HEK293 (cell line): ENCODE measurements around the gene ZNF236.

Experiments used
- CTCF ChIA-PET: fragments of 350-600 bp; formaldehyde crosslinking; extraction: SDS; loops from one replicate; lab custom pipeline; 2021; ENCODE audit warnings: antibody characterized with exemption; lab: Yijun Ruan, JAX
- POLR2A ChIA-PET: fragments of 300-600 bp; formaldehyde crosslinking; extraction: SDS; loops from one replicate; lab custom pipeline; 2020; ENCODE audit warnings: antibody characterized with exemption, inconsistent platforms; lab: Yijun Ruan, JAX
- H3K27ac ChIP-seq: fragments of 200-500 bp; sonication (Bioruptor generic); 2 replicates; pipeline ENCODE4 v1.5.1; 2014; ENCODE audit warnings: low read depth, low read length, control low read depth, inconsistent platforms; ENCODE audit errors: extremely low read depth
- H3K36me3 ChIP-seq, 2 experiments: fragments of 200-500 bp in 1 of 2; sonication (Bioruptor generic) in 1 of 2; 1 replicate in 1 of 2; 2 replicates in 1 of 2; pipeline ENCODE4 v1.5.1; 2014 to 2017; ENCODE audit warnings: inconsistent platforms in 2 of 2, low read length in 2 of 2; ENCODE audit not compliant: control insufficient read depth in 2 of 2, insufficient read depth in 1 of 2
- H3K4me1 ChIP-seq: fragments of 200-500 bp; sonication (Bioruptor generic); 2 replicates; pipeline ENCODE4 v1.5.1; 2014; ENCODE audit warnings: mild to moderate bottlenecking, low read length, inconsistent platforms; ENCODE audit not compliant: control insufficient read depth, insufficient read depth
- H3K4me3 ChIP-seq: 2 replicates; pipeline ENCODE4 v1.5.1; 2011; ENCODE audit warnings: low read depth, mild to moderate bottlenecking, control low read depth, low read length, moderate library complexity
- H3K9me3 ChIP-seq: fragments of 200-500 bp; sonication (Bioruptor generic); 2 replicates; pipeline ENCODE4 v1.5.1; 2014; ENCODE audit warnings: low read depth, low read length, inconsistent platforms; ENCODE audit not compliant: control insufficient read depth, insufficient read depth
- KLF7 ChIP-seq: fragments of 450-650 bp; formaldehyde crosslinking; IDR thresholded peaks from 2 replicates; pipeline ENCODE4 v1.5.1; 2016; ENCODE audit warnings: missing biosample characterization, missing genetic modification characterization, borderline replicate concordance
- MYNN ChIP-seq: fragments of 450-650 bp; formaldehyde crosslinking; IDR thresholded peaks from 2 replicates; pipeline ENCODE4 v1.5.1; 2016; ENCODE audit warnings: missing biosample characterization, missing genetic modification characterization, borderline replicate concordance
- ZFP3 ChIP-seq: fragments of 450-650 bp; formaldehyde crosslinking; IDR thresholded peaks from 2 replicates; pipeline ENCODE4 v1.5.1; 2016; ENCODE audit warnings: low read depth, missing biosample characterization, missing genetic modification characterization
- ZFP69B ChIP-seq: fragments of 450-650 bp; formaldehyde crosslinking; IDR thresholded peaks from 2 replicates; pipeline ENCODE4 v1.5.1; 2016; ENCODE audit warnings: missing biosample characterization, missing genetic modification characterization
- ZNF10 ChIP-seq: fragments of 450-650 bp; formaldehyde crosslinking; IDR thresholded peaks from 2 replicates; pipeline ENCODE4 v1.5.1; 2017; ENCODE audit warnings: missing biosample characterization, missing genetic modification characterization
- ZNF37A ChIP-seq: fragments of 450-650 bp; IDR thresholded peaks from 2 replicates; pipeline ENCODE4 v1.5.1; 2018; ENCODE audit warnings: missing biosample characterization, missing genetic modification characterization
- ZNF510 ChIP-seq: fragments of 450-650 bp; formaldehyde crosslinking; IDR thresholded peaks from 2 replicates; pipeline ENCODE4 v1.5.1; 2018; ENCODE audit warnings: mild to moderate bottlenecking, missing genetic modification characterization, missing biosample characterization; ENCODE audit not compliant: insufficient replicate concordance
- ZNF561 ChIP-seq: fragments of 450-650 bp; IDR thresholded peaks from 2 replicates; pipeline ENCODE4 v1.5.1; 2018; ENCODE audit warnings: missing biosample characterization, missing genetic modification characterization, borderline replicate concordance
- ZNF624 ChIP-seq: fragments of 450-650 bp; formaldehyde crosslinking; IDR thresholded peaks from 2 replicates; pipeline ENCODE4 v1.5.1; 2017; ENCODE audit warnings: missing biosample characterization, missing genetic modification characterization
- ZNF626 ChIP-seq: fragments of 450-650 bp; sonication (Bioruptor Pico); formaldehyde crosslinking; IDR thresholded peaks from 2 replicates; pipeline ENCODE4 v1.5.1; 2018; ENCODE audit warnings: missing biosample characterization, missing genetic modification characterization, inconsistent platforms
- ZNF701 ChIP-seq: fragments of 450-650 bp; formaldehyde crosslinking; IDR thresholded peaks from 2 replicates; pipeline ENCODE4 v1.5.1; 2016; ENCODE audit warnings: missing biosample characterization, missing genetic modification characterization
- ZXDB ChIP-seq: fragments of 450-650 bp; formaldehyde crosslinking; IDR thresholded peaks from 2 replicates; pipeline ENCODE4 v1.5.1; 2016; ENCODE audit warnings: missing biosample characterization, missing genetic modification characterization
- TF ChIP-seq, protein P1 (sequence below): fragments of 450-650 bp; formaldehyde crosslinking; IDR thresholded peaks from 2 replicates; pipeline ENCODE4 v1.5.1; 2016; ENCODE audit warnings: missing biosample characterization, missing genetic modification characterization, low read depth
- TF ChIP-seq, protein P2 (sequence below): fragments of 450-650 bp; formaldehyde crosslinking; IDR thresholded peaks from 2 replicates; pipeline ENCODE4 v1.5.1; 2016; ENCODE audit warnings: missing biosample characterization, missing genetic modification characterization
- TF ChIP-seq, protein P3 (sequence below): fragments of 450-650 bp; formaldehyde crosslinking; IDR thresholded peaks from 2 replicates; pipeline ENCODE4 v1.5.1; 2017; ENCODE audit warnings: missing biosample characterization, missing genetic modification characterization
- TF ChIP-seq, protein P4 (sequence below): fragments of 450-650 bp; formaldehyde crosslinking; IDR thresholded peaks from 2 replicates; pipeline ENCODE4 v1.5.1; 2017; ENCODE audit warnings: missing biosample characterization, mild to moderate bottlenecking, missing genetic modification characterization, moderate library complexity
- TF ChIP-seq, protein P5 (sequence below): fragments of 450-650 bp; formaldehyde crosslinking; IDR thresholded peaks from 2 replicates; pipeline ENCODE4 v1.5.1; 2016; ENCODE audit warnings: missing biosample characterization, missing genetic modification characterization
- TF ChIP-seq, protein P6 (sequence below): fragments of 450-650 bp; formaldehyde crosslinking; IDR thresholded peaks from 2 replicates; pipeline ENCODE4 v1.5.1; 2016; ENCODE audit warnings: missing biosample characterization, missing genetic modification characterization
- TF ChIP-seq, protein P7 (sequence below): fragments of 450-650 bp; formaldehyde crosslinking; IDR thresholded peaks from 2 replicates; pipeline ENCODE4 v1.5.1; 2017; ENCODE audit warnings: missing biosample characterization, missing genetic modification characterization

Gene ZNF236

DNA sequence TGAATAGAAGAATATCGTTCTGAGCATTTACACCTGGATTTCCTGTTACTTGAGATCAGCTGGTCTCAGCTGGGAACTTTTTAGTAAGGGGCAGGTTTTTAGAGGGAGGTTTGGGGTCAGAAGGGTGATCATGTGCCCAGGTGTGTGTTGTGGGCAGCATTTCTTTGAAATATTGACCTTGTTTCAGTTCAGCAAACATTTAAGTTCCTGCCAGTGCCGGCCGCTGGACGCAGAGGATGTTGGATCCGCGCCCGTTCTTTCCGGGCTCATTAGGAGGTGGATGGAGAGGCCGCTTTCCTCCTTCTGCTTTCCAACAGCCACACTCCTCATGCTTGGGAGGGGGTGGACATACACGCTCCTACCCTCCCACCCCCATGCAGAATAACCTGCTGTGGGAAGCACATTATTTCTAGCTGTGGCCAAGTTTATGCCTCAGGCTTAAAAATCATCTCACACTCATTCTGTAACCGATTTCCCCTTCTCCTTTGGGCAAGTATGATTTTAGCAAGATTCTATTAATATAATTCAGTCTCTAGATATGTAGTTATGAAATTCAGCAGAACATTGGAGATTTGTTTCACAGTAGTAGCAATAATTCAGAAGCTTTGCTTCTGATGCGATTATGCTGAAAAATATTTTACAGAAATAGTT is 131.4 kb downstream of the ZNF236 start:
- Histone ChIP-seq H3K36me3 (peaks cover 15 to 70% of the 10 kb centered on the region in 2 experiments), H3K27ac (no peak overlapping the region), H3K4me3 (no peak overlapping the region), H3K4me1 (peaks cover 4% of the 10 kb centered on the region), H3K9me3 (no peaks in the 10 kb centered on the region)
- TF ChIP-seq ZFP3 (tag by site-specific recombination) (no peak), ZNF37A (tag by site-specific recombination) (no peak), ZXDB (tag by site-specific recombination) (no peak), ZNF624 (no peak), KLF7 (tag by site-specific recombination) (no peak), ZFP69B (tag by site-specific recombination) (no peak), ZNF701 (tag by site-specific recombination) (no peak), ZNF626 (no peak), MYNN (tag by site-specific recombination) (no peak), ZNF10 (tag by site-specific recombination) (no peak), ZNF561 (tag by site-specific recombination) (no peak), ZNF510 (tag by site-specific recombination) (no peak)
- TF ChIP-seq, protein P1, sequence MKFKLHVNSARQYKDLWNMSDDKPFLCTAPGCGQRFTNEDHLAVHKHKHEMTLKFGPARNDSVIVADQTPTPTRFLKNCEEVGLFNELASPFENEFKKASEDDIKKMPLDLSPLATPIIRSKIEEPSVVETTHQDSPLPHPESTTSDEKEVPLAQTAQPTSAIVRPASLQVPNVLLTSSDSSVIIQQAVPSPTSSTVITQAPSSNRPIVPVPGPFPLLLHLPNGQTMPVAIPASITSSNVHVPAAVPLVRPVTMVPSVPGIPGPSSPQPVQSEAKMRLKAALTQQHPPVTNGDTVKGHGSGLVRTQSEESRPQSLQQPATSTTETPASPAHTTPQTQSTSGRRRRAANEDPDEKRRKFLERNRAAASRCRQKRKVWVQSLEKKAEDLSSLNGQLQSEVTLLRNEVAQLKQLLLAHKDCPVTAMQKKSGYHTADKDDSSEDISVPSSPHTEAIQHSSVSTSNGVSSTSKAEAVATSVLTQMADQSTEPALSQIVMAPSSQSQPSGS (tag by site-specific recombination): no peak
- TF ChIP-seq, protein P2, sequence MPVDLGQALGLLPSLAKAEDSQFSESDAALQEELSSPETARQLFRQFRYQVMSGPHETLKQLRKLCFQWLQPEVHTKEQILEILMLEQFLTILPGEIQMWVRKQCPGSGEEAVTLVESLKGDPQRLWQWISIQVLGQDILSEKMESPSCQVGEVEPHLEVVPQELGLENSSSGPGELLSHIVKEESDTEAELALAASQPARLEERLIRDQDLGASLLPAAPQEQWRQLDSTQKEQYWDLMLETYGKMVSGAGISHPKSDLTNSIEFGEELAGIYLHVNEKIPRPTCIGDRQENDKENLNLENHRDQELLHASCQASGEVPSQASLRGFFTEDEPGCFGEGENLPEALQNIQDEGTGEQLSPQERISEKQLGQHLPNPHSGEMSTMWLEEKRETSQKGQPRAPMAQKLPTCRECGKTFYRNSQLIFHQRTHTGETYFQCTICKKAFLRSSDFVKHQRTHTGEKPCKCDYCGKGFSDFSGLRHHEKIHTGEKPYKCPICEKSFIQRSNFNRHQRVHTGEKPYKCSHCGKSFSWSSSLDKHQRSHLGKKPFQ (tag by site-specific recombination): no peak
- TF ChIP-seq, protein P3, sequence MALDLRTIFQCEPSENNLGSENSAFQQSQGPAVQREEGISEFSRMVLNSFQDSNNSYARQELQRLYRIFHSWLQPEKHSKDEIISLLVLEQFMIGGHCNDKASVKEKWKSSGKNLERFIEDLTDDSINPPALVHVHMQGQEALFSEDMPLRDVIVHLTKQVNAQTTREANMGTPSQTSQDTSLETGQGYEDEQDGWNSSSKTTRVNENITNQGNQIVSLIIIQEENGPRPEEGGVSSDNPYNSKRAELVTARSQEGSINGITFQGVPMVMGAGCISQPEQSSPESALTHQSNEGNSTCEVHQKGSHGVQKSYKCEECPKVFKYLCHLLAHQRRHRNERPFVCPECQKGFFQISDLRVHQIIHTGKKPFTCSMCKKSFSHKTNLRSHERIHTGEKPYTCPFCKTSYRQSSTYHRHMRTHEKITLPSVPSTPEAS (tag by site-specific recombination): no peak
- TF ChIP-seq, protein P4, sequence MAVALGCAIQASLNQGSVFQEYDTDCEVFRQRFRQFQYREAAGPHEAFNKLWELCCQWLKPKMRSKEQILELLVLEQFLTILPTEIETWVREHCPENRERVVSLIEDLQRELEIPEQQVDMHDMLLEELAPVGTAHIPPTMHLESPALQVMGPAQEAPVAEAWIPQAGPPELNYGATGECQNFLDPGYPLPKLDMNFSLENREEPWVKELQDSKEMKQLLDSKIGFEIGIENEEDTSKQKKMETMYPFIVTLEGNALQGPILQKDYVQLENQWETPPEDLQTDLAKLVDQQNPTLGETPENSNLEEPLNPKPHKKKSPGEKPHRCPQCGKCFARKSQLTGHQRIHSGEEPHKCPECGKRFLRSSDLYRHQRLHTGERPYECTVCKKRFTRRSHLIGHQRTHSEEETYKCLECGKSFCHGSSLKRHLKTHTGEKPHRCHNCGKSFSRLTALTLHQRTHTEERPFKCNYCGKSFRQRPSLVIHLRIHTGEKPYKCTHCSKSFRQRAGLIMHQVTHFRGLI (tag by site-specific recombination): no peak
- TF ChIP-seq, protein P5, sequence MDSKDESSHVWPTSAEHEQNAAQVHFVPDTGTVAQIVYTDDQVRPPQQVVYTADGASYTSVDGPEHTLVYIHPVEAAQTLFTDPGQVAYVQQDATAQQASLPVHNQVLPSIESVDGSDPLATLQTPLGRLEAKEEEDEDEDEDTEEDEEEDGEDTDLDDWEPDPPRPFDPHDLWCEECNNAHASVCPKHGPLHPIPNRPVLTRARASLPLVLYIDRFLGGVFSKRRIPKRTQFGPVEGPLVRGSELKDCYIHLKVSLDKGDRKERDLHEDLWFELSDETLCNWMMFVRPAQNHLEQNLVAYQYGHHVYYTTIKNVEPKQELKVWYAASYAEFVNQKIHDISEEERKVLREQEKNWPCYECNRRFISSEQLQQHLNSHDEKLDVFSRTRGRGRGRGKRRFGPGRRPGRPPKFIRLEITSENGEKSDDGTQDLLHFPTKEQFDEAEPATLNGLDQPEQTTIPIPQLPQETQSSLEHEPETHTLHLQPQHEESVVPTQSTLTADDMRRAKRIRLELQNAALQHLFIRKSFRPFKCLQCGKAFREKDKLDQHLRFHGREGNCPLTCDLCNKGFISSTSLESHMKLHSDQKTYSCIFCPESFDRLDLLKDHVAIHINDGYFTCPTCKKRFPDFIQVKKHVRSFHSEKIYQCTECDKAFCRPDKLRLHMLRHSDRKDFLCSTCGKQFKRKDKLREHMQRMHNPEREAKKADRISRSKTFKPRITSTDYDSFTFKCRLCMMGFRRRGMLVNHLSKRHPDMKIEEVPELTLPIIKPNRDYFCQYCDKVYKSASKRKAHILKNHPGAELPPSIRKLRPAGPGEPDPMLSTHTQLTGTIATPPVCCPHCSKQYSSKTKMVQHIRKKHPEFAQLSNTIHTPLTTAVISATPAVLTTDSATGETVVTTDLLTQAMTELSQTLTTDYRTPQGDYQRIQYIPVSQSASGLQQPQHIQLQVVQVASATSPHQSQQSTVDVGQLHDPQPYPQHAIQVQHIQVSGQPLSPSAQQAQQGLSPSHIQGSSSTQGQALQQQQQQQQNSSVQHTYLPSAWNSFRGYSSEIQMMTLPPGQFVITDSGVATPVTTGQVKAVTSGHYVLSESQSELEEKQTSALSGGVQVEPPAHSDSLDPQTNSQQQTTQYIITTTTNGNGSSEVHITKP (tag by site-specific recombination): no peak
- TF ChIP-seq, protein P6, sequence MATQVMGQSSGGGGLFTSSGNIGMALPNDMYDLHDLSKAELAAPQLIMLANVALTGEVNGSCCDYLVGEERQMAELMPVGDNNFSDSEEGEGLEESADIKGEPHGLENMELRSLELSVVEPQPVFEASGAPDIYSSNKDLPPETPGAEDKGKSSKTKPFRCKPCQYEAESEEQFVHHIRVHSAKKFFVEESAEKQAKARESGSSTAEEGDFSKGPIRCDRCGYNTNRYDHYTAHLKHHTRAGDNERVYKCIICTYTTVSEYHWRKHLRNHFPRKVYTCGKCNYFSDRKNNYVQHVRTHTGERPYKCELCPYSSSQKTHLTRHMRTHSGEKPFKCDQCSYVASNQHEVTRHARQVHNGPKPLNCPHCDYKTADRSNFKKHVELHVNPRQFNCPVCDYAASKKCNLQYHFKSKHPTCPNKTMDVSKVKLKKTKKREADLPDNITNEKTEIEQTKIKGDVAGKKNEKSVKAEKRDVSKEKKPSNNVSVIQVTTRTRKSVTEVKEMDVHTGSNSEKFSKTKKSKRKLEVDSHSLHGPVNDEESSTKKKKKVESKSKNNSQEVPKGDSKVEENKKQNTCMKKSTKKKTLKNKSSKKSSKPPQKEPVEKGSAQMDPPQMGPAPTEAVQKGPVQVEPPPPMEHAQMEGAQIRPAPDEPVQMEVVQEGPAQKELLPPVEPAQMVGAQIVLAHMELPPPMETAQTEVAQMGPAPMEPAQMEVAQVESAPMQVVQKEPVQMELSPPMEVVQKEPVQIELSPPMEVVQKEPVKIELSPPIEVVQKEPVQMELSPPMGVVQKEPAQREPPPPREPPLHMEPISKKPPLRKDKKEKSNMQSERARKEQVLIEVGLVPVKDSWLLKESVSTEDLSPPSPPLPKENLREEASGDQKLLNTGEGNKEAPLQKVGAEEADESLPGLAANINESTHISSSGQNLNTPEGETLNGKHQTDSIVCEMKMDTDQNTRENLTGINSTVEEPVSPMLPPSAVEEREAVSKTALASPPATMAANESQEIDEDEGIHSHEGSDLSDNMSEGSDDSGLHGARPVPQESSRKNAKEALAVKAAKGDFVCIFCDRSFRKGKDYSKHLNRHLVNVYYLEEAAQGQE (tag by site-specific recombination): no peak
- TF ChIP-seq, protein P7, sequence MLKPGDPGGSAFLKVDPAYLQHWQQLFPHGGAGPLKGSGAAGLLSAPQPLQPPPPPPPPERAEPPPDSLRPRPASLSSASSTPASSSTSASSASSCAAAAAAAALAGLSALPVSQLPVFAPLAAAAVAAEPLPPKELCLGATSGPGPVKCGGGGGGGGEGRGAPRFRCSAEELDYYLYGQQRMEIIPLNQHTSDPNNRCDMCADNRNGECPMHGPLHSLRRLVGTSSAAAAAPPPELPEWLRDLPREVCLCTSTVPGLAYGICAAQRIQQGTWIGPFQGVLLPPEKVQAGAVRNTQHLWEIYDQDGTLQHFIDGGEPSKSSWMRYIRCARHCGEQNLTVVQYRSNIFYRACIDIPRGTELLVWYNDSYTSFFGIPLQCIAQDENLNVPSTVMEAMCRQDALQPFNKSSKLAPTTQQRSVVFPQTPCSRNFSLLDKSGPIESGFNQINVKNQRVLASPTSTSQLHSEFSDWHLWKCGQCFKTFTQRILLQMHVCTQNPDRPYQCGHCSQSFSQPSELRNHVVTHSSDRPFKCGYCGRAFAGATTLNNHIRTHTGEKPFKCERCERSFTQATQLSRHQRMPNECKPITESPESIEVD (tag by site-specific recombination): no peak
- ChIA-PET POLR2A (no interaction called here), CTCF (interaction anchor here (1.0 to 1.8 kb wide), 2 partner anchors 11 to 30 kb away, joined by 3 to 4 read pairs; no protein-coding TSS in a partner anchor)
